Psoas muscle (tissue), 8 donors: Measurements from ENCODE around the gene OSR1. TPM values are rescaled to one million over a fixed set of nuclear protein-coding genes. Genes with fewer than 3 reads are reported as not detected.

Experiments used
- ATAC-seq, 4 donors: fragments of 200-7000 bp; cut with Tn5 transposase; one replicate each; pipeline ENCODE4 v1.9.1; 2020; ENCODE audit warnings: moderate library complexity in 3 of 4, mild to moderate bottlenecking in 2 of 4
- DNase-seq, 2 donors: peaks; one replicate each; pipeline ENCODE4 v3.0.0-alpha.2; 2020
- H3K27ac ChIP-seq: fragments of 200-600 bp; one replicate; pipeline ENCODE4 v1.8.0; 2022
- H3K27me3 ChIP-seq, 3 donors: fragments of 200-600 bp in 1 of 3; one replicate each; pipeline versions ENCODE4 v1.6.1 to v1.8.0; 2013 to 2022; ENCODE audit warnings: low read length in 2 of 3, mild to moderate bottlenecking in 2 of 3, moderate library complexity in 1 of 3; ENCODE audit not compliant: insufficient read depth in 3 of 3
- H3K36me3 ChIP-seq, 2 donors: fragments of 200-600 bp in 1 of 2; one replicate each; pipeline versions ENCODE4 v1.6.1 to v1.8.0; 2013 to 2022; ENCODE audit warnings: low read depth in 1 of 2, mild to moderate bottlenecking in 1 of 2, moderate library complexity in 1 of 2; ENCODE audit not compliant: insufficient read depth in 1 of 2
- H3K4me1 ChIP-seq: fragments of 200-600 bp; one replicate; pipeline ENCODE4 v1.8.0; 2022
- H3K4me3 ChIP-seq: fragments of 200-600 bp; one replicate; pipeline ENCODE4 v1.8.0; 2022; ENCODE audit warnings: mild to moderate bottlenecking
- H3K9me3 ChIP-seq: fragments of 200-600 bp; one replicate; pipeline ENCODE4 v1.8.0; 2022
- WGBS, 3 donors: extraction: QIAGEN DNeasy Blood & Tissue Kit; methylation state at CpG; one replicate each; pipeline versions ENCODE4 v1.1.6 to v1.1.7; 2013; 5-methylcytosine and 5-hydroxymethylcytosine counted together
- intact Hi-C, 2 donors: fragments of 100-400 bp; cut with DNase I; formaldehyde crosslinking; loops; one replicate each; pipeline versions ENCODE4 v1.11.0 to v1.14.2; 2022
- polyA plus RNA-seq, 3 donors: library from polyadenylated mRNA; stranded (reverse); fragments of 200-250 nt; gene quantifications; one replicate each; pipeline ENCODE4 v1.2.3, GENCODE V29; 2013
- total RNA-seq, 4 donors: library from RNA; stranded (reverse); fragmentation: NEBNext Ultra II Directional in 2 of 4; extraction: Animal tissue kit (Norgen Biotek cat#: 25700) in 2 of 4; gene quantifications; one replicate each; pipeline versions ENCODE4 v1.2.1 to v1.2.4, GENCODE V29; 2021 to 2023
- TF ChIP-seq, protein P1 (sequence below): fragments of 200-600 bp; IDR thresholded peaks from one replicate; pipeline ENCODE4 v1.8.0; 2022; ENCODE audit warnings: antibody characterized with exemption
- donor health status: healthy with polysubstance abuse.
- donor health status: DM: no; HTN: no; CAD: no; lungs with moderate emphysema.
- donor health status: Bipolar disorder and iron deficiency.
- donor health status: healthy.
- donor health status: DM: yes; HTN: yes; CAD: no.
- donor health status: DM: no; HTN: no; CAD: no.
- donor health status: DM: no; HTN: no; CAD: no.
- donor health status: DM: yes; HTN: yes; CAD: no.

OSR1 gene
- total and polyA plus RNA-seq, 7 donors, result 1.1 to 6.7 (median 3.2) TPM

DNA sequence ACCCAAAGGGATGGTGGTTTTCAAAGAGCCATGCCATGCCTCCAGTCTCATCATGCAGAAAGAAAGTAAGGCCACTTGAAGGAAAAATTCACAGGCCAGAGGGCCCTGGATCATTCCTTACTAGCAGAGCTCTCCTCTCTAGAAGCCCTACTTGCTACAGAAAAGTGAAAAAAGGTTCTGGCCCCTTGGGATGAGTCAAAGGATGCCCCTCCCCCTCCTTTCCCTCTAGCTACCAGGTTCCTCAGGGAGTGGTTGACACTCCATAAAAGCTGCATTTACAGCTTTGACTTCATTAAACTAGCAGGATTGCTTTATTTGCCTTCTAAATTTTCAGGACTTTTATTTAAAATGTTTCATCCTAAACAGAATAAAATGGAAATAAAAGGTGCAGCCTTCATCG, 21.2 kb downstream of the OSR1 start:
- ATAC-seq (no peak), DNase-seq (no peak)
- no peak overlapping the region for H3K4me3 ChIP-seq
- no peak overlapping the region for H3K27ac ChIP-seq
- TF ChIP-seq, protein P1, sequence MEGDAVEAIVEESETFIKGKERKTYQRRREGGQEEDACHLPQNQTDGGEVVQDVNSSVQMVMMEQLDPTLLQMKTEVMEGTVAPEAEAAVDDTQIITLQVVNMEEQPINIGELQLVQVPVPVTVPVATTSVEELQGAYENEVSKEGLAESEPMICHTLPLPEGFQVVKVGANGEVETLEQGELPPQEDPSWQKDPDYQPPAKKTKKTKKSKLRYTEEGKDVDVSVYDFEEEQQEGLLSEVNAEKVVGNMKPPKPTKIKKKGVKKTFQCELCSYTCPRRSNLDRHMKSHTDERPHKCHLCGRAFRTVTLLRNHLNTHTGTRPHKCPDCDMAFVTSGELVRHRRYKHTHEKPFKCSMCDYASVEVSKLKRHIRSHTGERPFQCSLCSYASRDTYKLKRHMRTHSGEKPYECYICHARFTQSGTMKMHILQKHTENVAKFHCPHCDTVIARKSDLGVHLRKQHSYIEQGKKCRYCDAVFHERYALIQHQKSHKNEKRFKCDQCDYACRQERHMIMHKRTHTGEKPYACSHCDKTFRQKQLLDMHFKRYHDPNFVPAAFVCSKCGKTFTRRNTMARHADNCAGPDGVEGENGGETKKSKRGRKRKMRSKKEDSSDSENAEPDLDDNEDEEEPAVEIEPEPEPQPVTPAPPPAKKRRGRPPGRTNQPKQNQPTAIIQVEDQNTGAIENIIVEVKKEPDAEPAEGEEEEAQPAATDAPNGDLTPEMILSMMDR, result no peak
- 93 to 100% (median 94%) methylated on average over 1 of the region's 1 CpG for WGBS, 3 donors
- intact Hi-C loops, result no loop called here
- peaks cover 0 to 6% of the 10 kb centered on the region in 2 donors for H3K36me3 ChIP-seq
- H3K9me3 ChIP-seq, result no peaks in the 10 kb centered on the region
- no peaks in the 10 kb centered on the region for H3K4me1 ChIP-seq
- no peaks in the 10 kb centered on the region for H3K27me3 ChIP-seq

DNA sequence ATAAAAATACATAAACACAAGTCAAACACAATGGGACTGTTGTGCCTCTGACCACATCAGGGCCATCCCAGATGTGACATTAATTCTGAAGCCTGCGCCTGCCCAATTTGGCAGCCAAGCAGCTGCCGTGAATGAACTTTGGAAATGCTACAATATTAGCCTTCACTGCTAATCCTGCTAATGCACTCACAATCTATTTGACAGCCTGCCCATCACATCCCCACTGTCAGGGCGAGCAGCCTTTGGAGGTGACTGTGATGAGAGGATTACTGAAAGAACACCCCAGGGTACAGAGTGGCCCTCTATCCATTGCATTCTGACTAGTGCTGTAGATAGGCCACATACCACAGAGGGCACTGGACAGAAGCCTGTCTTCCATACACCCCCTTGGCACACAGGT, 21.6 kb downstream of the OSR1 start:
- H3K27ac ChIP-seq, result no peak overlapping the region
- TF ChIP-seq, protein P1, result no peak
- 27 to 68% (median 42%) methylated on average over 3 of the region's 3 CpGs for WGBS, 3 donors
- H3K4me3 ChIP-seq, result no peak overlapping the region
- no peaks in the 10 kb centered on the region for H3K4me1 ChIP-seq
- ATAC-seq (peak in 2 of 4 donors; percentile 59 to 63), DNase-seq (no peak)
- intact Hi-C loops, result no loop called here
- H3K36me3 ChIP-seq, result peaks cover 0 to 6% of the 10 kb centered on the region in 2 donors
- H3K27me3 ChIP-seq, result no peaks in the 10 kb centered on the region
- H3K9me3 ChIP-seq, result no peaks in the 10 kb centered on the region

DNA sequence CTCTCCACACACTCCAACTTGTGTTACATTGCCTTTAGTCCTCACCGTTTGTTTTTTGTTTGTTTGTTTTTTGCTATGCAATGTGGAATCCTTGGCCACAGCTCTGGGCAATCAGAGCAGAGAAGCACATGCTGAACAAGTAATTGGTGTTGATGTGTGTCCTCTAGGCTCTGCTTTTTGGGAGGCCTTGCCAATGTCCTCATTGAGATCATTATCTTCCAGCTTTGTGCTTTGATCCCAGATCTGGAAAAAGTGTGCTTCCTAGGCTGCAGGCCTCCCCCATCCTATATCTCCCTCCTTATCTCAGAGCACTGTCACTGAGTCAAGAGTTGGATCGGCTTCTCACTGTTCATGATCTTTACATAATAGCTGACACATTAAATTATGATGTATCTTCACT, 25.9 kb downstream of the OSR1 start:
- no peaks in the 10 kb centered on the region for H3K9me3 ChIP-seq
- 52 to 55% (median 54%) methylated on average over 2 of the region's 2 CpGs for WGBS, 3 donors
- ATAC-seq (no peak), DNase-seq (no peak)
- intact Hi-C loops, result no loop called here
- H3K4me1 ChIP-seq, result no peaks in the 10 kb centered on the region
- H3K27ac ChIP-seq, result no peak overlapping the region
- H3K4me3 ChIP-seq, result no peak overlapping the region
- H3K36me3 ChIP-seq, result no peaks in the 10 kb centered on the region
- TF ChIP-seq, protein P1, result no peak
- H3K27me3 ChIP-seq, result no peaks in the 10 kb centered on the region

DNA sequence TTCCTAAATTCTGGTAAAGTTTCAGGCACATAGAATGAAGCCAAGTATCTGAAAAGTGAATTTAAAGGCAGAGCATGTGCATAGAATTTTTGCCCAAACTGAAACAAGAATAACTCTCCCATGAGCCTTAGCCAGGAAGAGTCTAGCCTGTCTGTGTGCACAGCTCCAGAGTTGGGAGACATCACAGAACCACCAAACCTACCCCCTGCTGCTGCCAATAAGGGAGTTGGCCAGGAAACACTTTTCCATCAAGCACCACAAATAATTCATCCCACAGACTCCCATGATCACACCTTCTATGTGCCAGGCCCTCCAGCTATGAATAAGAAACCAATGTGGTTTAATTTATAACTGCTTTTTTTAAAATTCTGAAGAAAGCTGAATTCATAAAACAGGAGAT, 27.0 kb downstream of the OSR1 start:
- H3K4me1 ChIP-seq, result no peaks in the 10 kb centered on the region
- no peaks in the 10 kb centered on the region for H3K27me3 ChIP-seq
- H3K27ac ChIP-seq, result no peak overlapping the region
- H3K36me3 ChIP-seq, result no peaks in the 10 kb centered on the region
- no peaks in the 10 kb centered on the region for H3K9me3 ChIP-seq
- no peak for ATAC-seq
- no peak for DNase-seq
- TF ChIP-seq, protein P1, result no peak
- H3K4me3 ChIP-seq, result no peak overlapping the region
- intact Hi-C loops, result no loop called here

DNA sequence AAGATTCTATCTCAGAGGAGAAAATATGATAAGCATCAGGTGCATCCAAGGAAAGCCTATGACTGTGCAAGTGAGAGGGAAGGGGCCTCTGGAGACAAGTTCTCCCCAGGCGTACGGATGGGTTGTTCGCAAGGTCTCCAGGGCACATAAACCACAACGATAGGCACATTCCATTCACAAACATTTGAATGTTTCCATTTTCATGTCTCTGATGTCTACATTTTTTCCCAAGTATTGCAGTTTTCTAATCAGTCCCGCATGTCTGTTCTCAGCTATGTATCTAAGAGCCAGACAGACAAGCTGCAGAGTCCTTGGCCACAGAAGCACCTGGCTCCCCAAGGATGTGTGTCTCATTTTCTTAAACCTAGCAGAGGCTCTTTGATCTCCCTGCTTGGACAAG, 28.0 kb downstream of the OSR1 start:
- Histone ChIP-seq H3K9me3 (no peaks in the 10 kb centered on the region), H3K27ac (no peak overlapping the region), H3K27me3 (no peaks in the 10 kb centered on the region), H3K4me1 (no peaks in the 10 kb centered on the region), H3K4me3 (no peak overlapping the region), H3K36me3 (no peaks in the 10 kb centered on the region)
- DNase-seq (no peak), ATAC-seq (no peak)
- 89 to 93% (median 91%) methylated on average over 5 of the region's 5 CpGs for WGBS, 3 donors
- TF ChIP-seq, protein P1, result no peak
- intact Hi-C loops, result no loop called here
